ENCODE measurements around the gene TMEM100. TPM values are rescaled to one million over a fixed set of nuclear protein-coding genes. Genes with fewer than 3 reads are reported as not detected.

The TMEM100 gene
- total RNA-seq, 1 donor = 0.36 TPM

GRCh38 chr17:55743103-55743679 is 20.5 kb upstream of the TMEM100 start:
- peaks cover 6% of the 10 kb centered on the region for H3K27me3 ChIP-seq (ENCODE audit: insufficient read depth, low read length)
- H2AFZ ChIP-seq (ENCODE audit: low read length) = no peak overlapping the region
- H3K79me2 ChIP-seq (ENCODE audit: insufficient read depth, low read length) = no peaks in the 10 kb centered on the region
- TF ChIP-seq CTCF (IDR thresholded peaks at IDR 0.05; ENCODE audit: extremely low read depth, low read depth, low read length) = no peak
- H3K4me1 ChIP-seq (ENCODE audit: insufficient read depth, low read length) = no peaks in the 10 kb centered on the region
- no peak overlapping the region for H3K4me3 ChIP-seq (ENCODE audit: insufficient read depth, low read length)
- no peaks in the 10 kb centered on the region for H3K9me3 ChIP-seq (ENCODE audit: low read depth, low read length)
- no peak for DNase-seq (ENCODE audit: insufficient read length, low spot score, missing footprints)
- no peaks in the 10 kb centered on the region for H3K36me3 ChIP-seq (ENCODE audit: insufficient read depth, low read length)
- H3K4me2 ChIP-seq (ENCODE audit: insufficient read depth, low read length) = no peak overlapping the region
- no peak overlapping the region for H3K27ac ChIP-seq (ENCODE audit: low read depth, low read length)
- no peaks in the 10 kb centered on the region for H4K20me1 ChIP-seq (ENCODE audit: insufficient read depth, low read length)

- no peak for TF ChIP-seq CTCF (IDR thresholded peaks at IDR 0.05; ENCODE audit: extremely low read depth, low read depth, low read length)
- H3K4me2 ChIP-seq (ENCODE audit: insufficient read depth, low read length) = no peak overlapping the region
Observed at GRCh38 chr17:55742272-55743102, 19.8 kb upstream of the TMEM100 start.

DNA sequence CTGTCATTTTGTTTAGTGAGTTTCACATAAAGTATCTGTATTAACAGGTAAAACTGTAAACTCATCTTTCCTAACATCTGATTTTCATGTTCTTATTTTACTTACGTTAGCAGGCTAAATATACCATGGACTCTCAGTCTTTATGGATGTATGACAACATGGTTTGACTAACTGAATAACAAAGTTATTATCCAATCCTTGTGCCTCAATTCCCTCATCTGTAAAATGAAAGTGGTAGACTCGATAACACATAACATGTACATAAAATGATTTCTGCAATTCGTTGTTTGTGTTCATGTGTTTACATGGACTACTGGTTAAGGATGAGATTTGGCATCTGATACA is 18.7 kb upstream of the TMEM100 start:
- Histone ChIP-seq H3K9me3 (ENCODE audit: low read depth, low read length) (no peaks in the 10 kb centered on the region), H2AFZ (ENCODE audit: low read length) (no peak overlapping the region), H3K79me2 (ENCODE audit: insufficient read depth, low read length) (no peaks in the 10 kb centered on the region), H3K4me3 (ENCODE audit: insufficient read depth, low read length) (no peak overlapping the region), H3K36me3 (ENCODE audit: insufficient read depth, low read length) (no peaks in the 10 kb centered on the region), H3K27me3 (ENCODE audit: insufficient read depth, low read length) (peaks cover 4% of the 10 kb centered on the region), H3K4me1 (ENCODE audit: insufficient read depth, low read length) (no peaks in the 10 kb centered on the region), H3K27ac (ENCODE audit: low read depth, low read length) (no peak overlapping the region), H4K20me1 (ENCODE audit: insufficient read depth, low read length) (no peaks in the 10 kb centered on the region), H3K4me2 (ENCODE audit: insufficient read depth, low read length) (no peak overlapping the region)
- no peak for TF ChIP-seq CTCF (IDR thresholded peaks at IDR 0.05; ENCODE audit: extremely low read depth, low read depth, low read length)
- DNase-seq (ENCODE audit: insufficient read length, low spot score, missing footprints) = no peak

More at GRCh38 chr17:55742272-55743102, 19.8 kb upstream of the TMEM100 start:
- H2AFZ ChIP-seq (ENCODE audit: low read length) = no peak overlapping the region
- H3K4me1 ChIP-seq (ENCODE audit: insufficient read depth, low read length) = no peaks in the 10 kb centered on the region
- DNase-seq (ENCODE audit: insufficient read length, low spot score, missing footprints) = no peak
- H4K20me1 ChIP-seq (ENCODE audit: insufficient read depth, low read length) = no peaks in the 10 kb centered on the region
- no peak overlapping the region for H3K27ac ChIP-seq (ENCODE audit: low read depth, low read length)
- no peaks in the 10 kb centered on the region for H3K79me2 ChIP-seq (ENCODE audit: insufficient read depth, low read length)
- H3K9me3 ChIP-seq (ENCODE audit: low read depth, low read length) = no peaks in the 10 kb centered on the region
- no peaks in the 10 kb centered on the region for H3K36me3 ChIP-seq (ENCODE audit: insufficient read depth, low read length)
- H3K27me3 ChIP-seq (ENCODE audit: insufficient read depth, low read length) = peaks cover 4% of the 10 kb centered on the region
- no peak overlapping the region for H3K4me3 ChIP-seq (ENCODE audit: insufficient read depth, low read length)

Data from osteoblast (primary cell).